Activated CD4-positive, alpha-beta T cell treated with anti-CD3 and anti-CD28 coated beads, Interleukin-2, Interleukin-6, amounts not matched to agents 100 ng/mL and 50 ng/mL, durations not matched to agents 16 hours and 8 hours (primary cell): ENCODE measurements around the gene DDX1.
A peak's percentile ranks its signal among the peaks of the same experiment; 100 is the strongest.

Experiments used
- DNase-seq: peaks from one replicate; pipeline ENCODE4 v3.0.0-alpha.2; 2020

Gene DDX1

GRCh38 chr2:15633043-15633970 lies 41.6 kb downstream of the DDX1 start:
- DNase-seq, result no peak

GRCh38 chr2:15633971-15634346 lies 42.3 kb downstream of the DDX1 start:
- DNase-seq, result no peak

- no peak for DNase-seq
Observed at GRCh38 chr2:15634846-15635490, 43.3 kb downstream of the DDX1 start.

GRCh38 chr2:15636972-15637785 lies 45.5 kb downstream of the DDX1 start:
- peak; percentile 57 for DNase-seq

GRCh38 chr2:15638720-15639119 lies 47.1 kb downstream of the DDX1 start:
- no peak for DNase-seq

GRCh38 chr2:15639323-15640251 lies 47.9 kb downstream of the DDX1 start:
- no peak for DNase-seq

- DNase-seq, result no peak
Observed at GRCh38 chr2:15640261-15640711, 48.6 kb downstream of the DDX1 start.

GRCh38 chr2:15640784-15641183 lies 49.1 kb downstream of the DDX1 start:
- DNase-seq, result no peak

GRCh38 chr2:15641530-15641982 lies 49.9 kb downstream of the DDX1 start:
- no peak for DNase-seq

- DNase-seq, result no peak
Observed at GRCh38 chr2:15642011-15642814, 50.5 kb downstream of the DDX1 start.

GRCh38 chr2:15642815-15643500 lies 51.3 kb downstream of the DDX1 start:
- no peak for DNase-seq

- no peak for DNase-seq
Observed at GRCh38 chr2:15643791-15644585, 52.3 kb downstream of the DDX1 start.

- DNase-seq, result no peak
Observed at GRCh38 chr2:15645300-15645699, 53.6 kb downstream of the DDX1 start.

- no peak for DNase-seq
Observed at GRCh38 chr2:15645720-15646385, 54.2 kb downstream of the DDX1 start.

GRCh38 chr2:15646661-15647060 lies 55.0 kb downstream of the DDX1 start:
- no peak for DNase-seq

GRCh38 chr2:15647622-15648590 lies 56.2 kb downstream of the DDX1 start:
- DNase-seq, result no peak

GRCh38 chr2:15648593-15649525 lies 57.2 kb downstream of the DDX1 start:
- DNase-seq, result no peak
